Activated naive CD4-positive, alpha-beta T cell treated with anti-CD3 and anti-CD28 coated beads, Interleukin-2, amount 10 ng/mL, durations not matched to agents 7 days and 5 days (primary cell): Measurements from ENCODE around the gene SCGB3A2.

Experiments
- CTCF ChIA-PET: fragments of 350-600 bp; sonication (Branson Sonifier 250); formaldehyde crosslinking; loops from one replicate; lab custom pipeline; 2021; ENCODE audit warnings: antibody characterized with exemption; lab: Charles Lee
- DNase-seq: peaks from one replicate; pipeline ENCODE4 v3.0.0-alpha.2; 2020
- H3K27ac Mint-ChIP-seq: one replicate; pipeline ENCODE4 v1.8.0; 2021; ENCODE audit warnings: mild to moderate bottlenecking, moderate library complexity, mixed read lengths
- H3K27me3 Mint-ChIP-seq: one replicate; pipeline ENCODE4 v1.8.0; 2021; ENCODE audit warnings: mild to moderate bottlenecking, mixed read lengths
- H3K36me3 Mint-ChIP-seq: one replicate; pipeline ENCODE4 v1.8.0; 2021; ENCODE audit warnings: mixed read lengths
- H3K4me1 Mint-ChIP-seq: one replicate; pipeline ENCODE4 v1.8.0; 2021; ENCODE audit warnings: mixed read lengths
- H3K4me3 Mint-ChIP-seq: one replicate; pipeline ENCODE4 v1.8.0; 2021; ENCODE audit warnings: mild to moderate bottlenecking, moderate library complexity, mixed read lengths
- H3K9me3 Mint-ChIP-seq: one replicate; pipeline ENCODE4 v1.8.0; 2021; ENCODE audit warnings: mixed read lengths

The SCGB3A2 gene, protein sequence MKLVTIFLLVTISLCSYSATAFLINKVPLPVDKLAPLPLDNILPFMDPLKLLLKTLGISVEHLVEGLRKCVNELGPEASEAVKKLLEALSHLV

DNA sequence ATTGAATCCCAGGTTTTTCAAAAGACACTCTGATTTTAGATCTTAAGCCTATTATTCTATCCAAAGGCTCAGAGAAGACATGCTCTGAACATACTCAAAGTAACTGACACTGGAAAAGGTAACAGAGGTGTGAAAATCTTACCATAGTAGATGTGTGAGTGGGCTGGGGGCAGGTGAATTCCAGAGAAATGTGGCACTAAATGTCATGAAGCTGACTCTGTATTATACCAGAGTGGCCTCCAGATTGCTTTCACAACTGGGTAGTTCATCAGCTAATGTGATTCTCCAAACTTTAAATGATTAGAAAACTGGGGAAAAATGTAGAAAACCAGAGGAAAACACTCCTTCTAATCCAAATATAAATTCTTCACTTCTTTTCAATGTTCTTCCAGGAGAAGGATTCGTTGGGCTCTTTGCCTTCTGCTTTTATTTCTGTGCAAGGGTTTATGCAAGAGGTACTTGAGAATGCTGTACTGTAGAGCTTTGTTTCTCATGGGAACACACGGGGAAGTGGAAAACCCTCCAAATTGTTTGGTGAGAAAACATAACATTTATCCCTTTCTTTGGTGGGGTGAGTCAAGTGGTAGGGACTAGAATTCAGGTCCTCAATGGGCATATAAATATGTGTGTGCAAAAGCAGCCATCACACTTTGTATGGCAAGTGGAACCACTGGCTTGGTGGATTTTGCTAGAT lies at the start of gene SCGB3A2:
Gene SCGB3A2 (plus strand): TSS at position 646 of the 694 bp plus-strand sequence. CDS start 93 bp downstream, outside the sequence.
- Mint-ChIP-seq H3K36me3 (no peaks in the 10 kb centered on the region), H3K4me3 (no peak within 1 kb of the TSS), H3K9me3 (no peaks in the 10 kb centered on the region), H3K4me1 (no peaks in the 10 kb centered on the region), H3K27me3 (peaks cover 4% of the 10 kb centered on the region), H3K27ac (no peak within 1 kb of the TSS)
- CTCF ChIA-PET = no interaction called here
- DNase-seq = no peak

DNA sequence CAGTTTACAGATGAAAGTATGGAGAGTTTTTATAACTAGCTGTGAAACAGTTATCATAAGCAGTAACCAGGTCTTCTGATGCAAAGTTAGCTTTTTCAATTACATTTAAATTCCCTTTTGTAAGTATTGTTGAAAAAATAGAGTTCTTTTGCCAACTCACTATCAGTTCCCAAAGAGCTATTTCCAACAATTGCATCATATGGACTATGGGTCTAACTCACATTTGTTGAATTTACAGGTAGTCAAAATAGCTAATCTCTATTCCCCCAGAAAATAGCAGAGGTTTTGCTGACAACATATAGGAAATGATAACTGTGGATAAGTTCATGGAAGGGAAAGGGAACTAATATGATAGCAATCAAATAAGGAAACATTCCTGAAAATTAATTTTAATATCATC lies 48.5 kb upstream of the SCGB3A2 start:
- no peak overlapping the region for H3K27ac Mint-ChIP-seq
- DNase-seq = no peak
- H3K9me3 Mint-ChIP-seq = no peaks in the 10 kb centered on the region
- H3K27me3 Mint-ChIP-seq = no peaks in the 10 kb centered on the region
- no peaks in the 10 kb centered on the region for H3K4me1 Mint-ChIP-seq
- CTCF ChIA-PET = no interaction called here
- H3K4me3 Mint-ChIP-seq = no peak overlapping the region
- H3K36me3 Mint-ChIP-seq = no peaks in the 10 kb centered on the region

DNA sequence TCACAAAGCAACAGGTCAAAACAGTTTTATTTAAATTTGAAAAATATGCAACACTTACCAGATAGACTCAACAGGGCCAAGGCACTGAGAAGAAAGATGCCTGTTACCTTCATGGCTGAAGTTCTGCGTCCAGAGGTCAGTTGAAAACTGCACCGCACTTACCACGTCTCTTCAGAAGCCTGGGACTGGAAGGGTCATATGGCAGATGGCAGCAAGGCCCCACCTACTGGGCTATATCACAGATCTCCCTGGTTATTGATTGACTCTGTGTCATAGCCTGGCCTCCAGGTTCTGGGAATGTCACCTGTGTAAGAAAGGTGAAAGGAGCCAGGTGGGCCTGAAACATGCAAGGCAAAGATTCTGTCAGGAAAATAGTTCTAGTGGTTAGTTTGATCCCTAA lies 47.0 kb upstream of the SCGB3A2 start, which contains the start of gene SPINK1:
Gene SPINK1 (minus strand): TSS at position 207 of the 400 bp plus-strand sequence. CDS start 94 bp downstream, at position 113.
- no peak for DNase-seq
- Mint-ChIP-seq H3K9me3 (no peaks in the 10 kb centered on the region), H3K4me1 (no peaks in the 10 kb centered on the region), H3K4me3 (no peak within 1 kb of the TSS), H3K27ac (no peak within 1 kb of the TSS), H3K27me3 (no peaks in the 10 kb centered on the region), H3K36me3 (no peaks in the 10 kb centered on the region)
- CTCF ChIA-PET = interaction anchor here (0.5 kb wide), 1 partner anchor 204 kb away, joined by 4 read pairs; no protein-coding TSS in a partner anchor

DNA sequence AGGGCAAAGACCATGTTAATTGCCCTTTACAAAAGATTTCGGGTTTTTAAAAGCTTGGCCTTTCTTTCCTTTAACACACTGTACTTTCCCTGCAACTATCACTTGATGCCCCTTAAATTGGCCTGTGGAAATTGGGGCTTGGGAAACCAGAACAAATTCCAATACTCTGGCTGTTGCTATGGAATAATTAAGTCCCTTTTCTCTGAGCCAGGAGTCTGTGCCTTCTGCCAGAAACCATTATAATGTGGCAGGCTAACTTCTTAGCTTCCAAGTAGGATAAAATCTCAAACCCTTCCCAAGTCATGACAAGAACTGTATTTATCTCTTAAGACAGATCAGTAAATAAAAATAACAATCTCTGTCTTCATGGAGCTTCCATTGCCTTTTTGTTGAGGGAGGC lies 46.0 kb upstream of the SCGB3A2 start:
- CTCF ChIA-PET = no interaction called here
- H3K27ac Mint-ChIP-seq = no peak overlapping the region
- no peaks in the 10 kb centered on the region for H3K36me3 Mint-ChIP-seq
- no peaks in the 10 kb centered on the region for H3K9me3 Mint-ChIP-seq
- no peaks in the 10 kb centered on the region for H3K27me3 Mint-ChIP-seq
- H3K4me1 Mint-ChIP-seq = no peaks in the 10 kb centered on the region
- DNase-seq = no peak
- H3K4me3 Mint-ChIP-seq = no peak overlapping the region

DNA sequence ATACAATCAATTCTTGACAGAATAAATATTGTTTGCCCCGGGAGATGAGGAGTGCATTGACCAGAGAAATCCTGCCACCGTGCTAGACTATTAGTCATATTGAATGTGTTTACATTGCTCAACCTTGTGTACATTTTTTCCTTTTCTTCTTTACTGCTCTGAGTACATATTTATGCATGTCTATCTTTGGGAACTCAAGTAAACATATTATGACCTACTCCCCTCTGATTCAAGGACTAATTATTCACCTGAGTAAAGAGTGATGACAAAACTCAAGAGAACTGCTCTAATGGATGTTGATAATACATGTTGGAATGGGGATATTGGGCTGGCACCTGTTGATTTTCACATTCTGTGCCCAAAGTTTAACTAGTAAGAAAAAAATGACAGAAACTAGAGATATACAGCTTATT lies 43.1 kb upstream of the SCGB3A2 start:
- Mint-ChIP-seq H3K27ac (no peak overlapping the region), H3K4me3 (no peak overlapping the region), H3K27me3 (no peaks in the 10 kb centered on the region), H3K9me3 (no peaks in the 10 kb centered on the region), H3K36me3 (no peaks in the 10 kb centered on the region), H3K4me1 (no peaks in the 10 kb centered on the region)
- CTCF ChIA-PET = no interaction called here
- no peak for DNase-seq

DNA sequence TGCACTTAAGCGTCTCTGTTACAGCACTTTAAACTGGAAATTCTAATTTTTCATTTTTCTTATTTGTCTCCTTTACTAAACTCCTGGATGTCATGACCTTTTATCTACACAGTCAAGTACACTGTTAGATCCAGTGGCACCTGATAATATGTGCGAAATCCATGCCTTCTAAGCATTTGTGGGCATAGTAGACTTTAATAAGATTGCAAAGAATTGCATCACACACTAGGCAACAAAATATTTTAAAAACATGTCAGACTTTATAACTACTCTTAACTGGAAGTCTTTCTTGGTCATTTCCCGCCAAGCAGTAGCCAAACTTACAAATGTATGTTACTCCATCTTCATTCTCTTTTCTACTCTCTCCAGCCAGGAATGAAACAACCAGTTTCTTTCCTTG lies 42.1 kb upstream of the SCGB3A2 start:
- Mint-ChIP-seq H3K27me3 (no peaks in the 10 kb centered on the region), H3K36me3 (no peaks in the 10 kb centered on the region), H3K9me3 (no peaks in the 10 kb centered on the region), H3K4me3 (no peak overlapping the region), H3K27ac (no peak overlapping the region), H3K4me1 (no peaks in the 10 kb centered on the region)
- CTCF ChIA-PET = no interaction called here
- DNase-seq = no peak

DNA sequence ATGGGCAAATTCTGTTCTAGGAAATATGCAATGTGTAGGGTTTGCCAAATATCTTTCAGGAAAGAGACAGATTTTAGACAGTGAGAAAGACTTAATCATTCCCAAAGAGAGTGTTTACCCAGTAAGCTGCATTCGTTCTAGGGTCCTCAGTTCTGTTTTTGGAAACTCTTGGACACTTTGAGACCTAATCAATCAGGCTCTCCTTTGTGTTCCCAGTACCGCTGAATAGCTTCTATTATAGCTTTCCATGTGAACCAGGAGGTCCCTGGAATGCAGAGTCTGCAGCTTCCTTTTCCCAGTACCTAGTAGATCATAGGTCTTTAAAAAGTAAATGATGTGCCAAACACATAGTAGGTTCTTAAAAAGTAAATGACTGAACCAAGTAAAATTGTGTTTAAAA lies 35.6 kb upstream of the SCGB3A2 start:
- Mint-ChIP-seq H3K4me1 (no peaks in the 10 kb centered on the region), H3K36me3 (no peaks in the 10 kb centered on the region), H3K27me3 (no peaks in the 10 kb centered on the region), H3K4me3 (no peak overlapping the region), H3K9me3 (no peaks in the 10 kb centered on the region), H3K27ac (no peak overlapping the region)
- no peak for DNase-seq
- CTCF ChIA-PET = interaction anchor here (1.8 kb wide), 1 partner anchor 14 kb away, joined by 5 read pairs; no protein-coding TSS in a partner anchor

DNA sequence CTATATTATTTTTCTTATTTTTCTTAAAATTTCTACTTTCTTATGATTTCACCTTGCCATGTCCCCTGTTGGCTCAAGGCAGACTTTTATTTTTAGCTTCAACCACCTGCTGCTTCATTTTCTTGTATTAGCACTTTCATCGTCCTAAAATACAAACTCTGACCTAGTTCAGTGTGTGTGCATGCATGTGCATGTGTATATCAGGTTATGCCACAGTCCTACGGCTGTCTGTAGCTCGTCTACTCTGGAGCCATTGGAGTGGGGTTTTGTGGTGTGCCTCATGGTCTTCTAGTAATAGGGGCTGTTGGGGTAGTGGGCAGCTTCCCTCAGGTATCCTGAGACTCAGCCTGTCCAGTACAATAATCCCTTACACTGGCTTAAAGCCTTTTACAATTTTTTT lies 33.7 kb upstream of the SCGB3A2 start:
- Mint-ChIP-seq H3K9me3 (no peaks in the 10 kb centered on the region), H3K36me3 (no peaks in the 10 kb centered on the region), H3K27ac (no peak overlapping the region), H3K4me1 (no peaks in the 10 kb centered on the region), H3K27me3 (no peaks in the 10 kb centered on the region), H3K4me3 (no peak overlapping the region)
- DNase-seq = no peak
- CTCF ChIA-PET = interaction anchor here (1.8 kb wide), 1 partner anchor 12 kb away, joined by 5 read pairs; no protein-coding TSS in a partner anchor

DNA sequence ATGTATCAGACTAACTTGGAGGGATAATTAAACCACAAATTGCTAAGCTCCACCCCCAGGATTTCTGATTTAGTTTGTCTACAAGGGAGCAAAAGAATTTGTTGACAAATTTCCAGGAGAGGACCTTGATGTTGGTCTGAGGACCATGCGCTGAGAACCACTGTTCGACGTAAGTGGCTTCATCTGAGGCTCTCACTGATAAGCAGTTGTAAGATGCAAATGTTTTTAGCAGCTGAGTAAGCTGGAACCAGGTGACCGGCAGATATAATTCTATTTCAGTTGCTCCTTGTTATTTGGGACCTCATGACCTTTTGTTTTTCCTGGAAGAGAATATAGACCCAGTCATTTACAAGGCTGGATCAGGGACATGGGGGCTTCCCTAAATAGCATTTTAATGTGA lies 32.9 kb upstream of the SCGB3A2 start:
- Mint-ChIP-seq H3K9me3 (no peaks in the 10 kb centered on the region), H3K36me3 (no peaks in the 10 kb centered on the region), H3K4me1 (no peaks in the 10 kb centered on the region), H3K27ac (no peak overlapping the region), H3K27me3 (no peaks in the 10 kb centered on the region), H3K4me3 (no peak overlapping the region)
- CTCF ChIA-PET = no interaction called here
- no peak for DNase-seq

DNA sequence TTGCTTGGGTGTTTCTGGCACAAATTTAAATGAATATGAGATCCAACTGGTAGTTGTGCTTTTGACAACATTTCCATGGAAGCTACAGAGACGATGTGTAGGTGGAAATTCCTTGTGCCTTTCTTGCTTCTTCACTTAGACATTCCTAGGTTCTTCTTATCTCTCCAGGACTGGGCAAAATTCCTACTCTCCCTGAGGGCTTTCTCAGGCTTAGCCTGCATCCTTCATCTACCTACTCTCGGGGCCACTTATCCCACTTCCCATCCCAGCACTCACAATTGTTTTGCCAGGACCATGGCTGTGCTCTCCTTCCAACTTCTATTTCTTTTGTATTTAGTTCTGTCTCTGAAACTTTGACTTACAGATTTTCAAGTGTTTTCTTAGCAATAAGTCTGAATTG lies 29.3 kb upstream of the SCGB3A2 start:
- Mint-ChIP-seq H3K4me3 (no peak overlapping the region), H3K4me1 (no peaks in the 10 kb centered on the region), H3K36me3 (no peaks in the 10 kb centered on the region), H3K9me3 (no peaks in the 10 kb centered on the region), H3K27me3 (no peaks in the 10 kb centered on the region), H3K27ac (no peak overlapping the region)
- no peak for DNase-seq
- CTCF ChIA-PET = interaction anchor here (1.8 kb wide), 1 partner anchor 10 kb away, joined by 5 read pairs; no protein-coding TSS in a partner anchor

DNA sequence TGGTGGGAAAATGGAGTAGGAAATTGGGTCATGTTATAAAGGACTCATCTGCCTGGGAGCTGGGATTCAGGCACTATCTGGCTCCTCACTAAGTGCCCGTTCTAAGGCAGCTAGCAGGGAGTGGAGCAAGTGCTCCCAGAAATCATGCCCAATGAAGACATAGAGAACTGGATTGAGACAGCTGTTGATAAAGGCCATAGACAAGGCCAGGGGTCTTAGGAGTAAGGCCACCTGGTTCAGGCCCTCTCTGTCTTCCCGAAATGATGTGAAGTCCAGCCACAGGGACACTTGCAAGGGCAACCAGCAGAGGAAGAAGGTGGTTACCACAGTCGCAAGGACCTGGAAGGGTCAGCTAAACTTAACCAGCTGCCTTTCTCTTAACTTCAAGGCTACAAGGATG lies 26.9 kb upstream of the SCGB3A2 start:
- CTCF ChIA-PET = no interaction called here
- Mint-ChIP-seq H3K27me3 (no peaks in the 10 kb centered on the region), H3K4me1 (no peaks in the 10 kb centered on the region), H3K36me3 (no peaks in the 10 kb centered on the region), H3K9me3 (no peaks in the 10 kb centered on the region), H3K4me3 (no peak overlapping the region), H3K27ac (no peak overlapping the region)
- DNase-seq = no peak

DNA sequence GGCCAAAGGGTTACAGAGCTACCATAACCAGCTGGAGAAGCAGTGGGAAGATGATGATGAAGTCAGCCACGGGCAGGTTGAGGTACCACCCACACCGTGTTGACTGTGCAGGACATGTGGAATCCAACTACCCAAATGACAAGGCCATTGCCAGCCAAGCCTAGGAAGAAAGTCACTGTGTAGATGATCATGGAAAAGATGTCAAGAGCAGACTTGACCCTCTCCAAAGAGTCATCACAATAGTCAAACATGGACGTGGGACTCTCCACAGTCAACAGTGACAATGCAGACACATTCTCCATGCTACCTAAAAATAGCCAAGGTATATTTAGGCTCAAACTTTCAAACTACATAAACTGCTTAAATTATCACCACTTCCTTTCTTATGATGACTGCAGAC lies 26.1 kb upstream of the SCGB3A2 start:
- H3K4me1 Mint-ChIP-seq = no peaks in the 10 kb centered on the region
- CTCF ChIA-PET = no interaction called here
- no peak overlapping the region for H3K27ac Mint-ChIP-seq
- H3K4me3 Mint-ChIP-seq = no peak overlapping the region
- H3K9me3 Mint-ChIP-seq = no peaks in the 10 kb centered on the region
- no peaks in the 10 kb centered on the region for H3K36me3 Mint-ChIP-seq
- H3K27me3 Mint-ChIP-seq = no peaks in the 10 kb centered on the region
- no peak for DNase-seq

DNA sequence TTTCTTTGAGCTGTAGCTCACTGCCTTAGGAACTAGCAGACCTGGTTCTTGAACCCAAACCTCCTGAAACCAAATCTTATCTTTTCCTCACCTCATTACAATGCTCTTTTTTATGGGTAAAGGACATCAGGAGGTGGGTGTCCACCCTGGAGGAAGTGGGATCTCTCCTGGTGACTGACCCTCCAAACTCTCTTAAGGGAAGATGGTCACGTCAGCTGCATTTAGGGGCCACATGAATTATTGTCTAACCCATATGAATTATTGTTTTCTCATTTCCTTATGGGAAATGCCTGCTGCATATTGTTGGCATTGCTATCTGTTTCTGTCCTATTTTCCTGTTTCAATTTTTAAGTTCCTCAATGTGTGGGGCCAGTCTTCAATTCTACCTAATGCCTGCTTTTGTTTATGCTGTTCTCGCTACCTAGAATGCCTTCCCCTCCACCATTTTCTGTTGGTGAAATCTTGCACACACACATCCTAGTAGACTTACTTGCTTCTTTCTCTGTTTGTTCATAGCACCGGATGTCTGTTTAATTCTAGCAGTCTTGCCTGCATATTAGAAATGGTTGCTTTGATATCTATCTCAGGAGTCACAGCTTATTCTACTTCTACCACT lies 25.0 kb upstream of the SCGB3A2 start:
- CTCF ChIA-PET = no interaction called here
- DNase-seq = no peak
- no peaks in the 10 kb centered on the region for H3K36me3 Mint-ChIP-seq
- H3K4me3 Mint-ChIP-seq = no peak overlapping the region
- no peaks in the 10 kb centered on the region for H3K27me3 Mint-ChIP-seq
- no peaks in the 10 kb centered on the region for H3K9me3 Mint-ChIP-seq
- no peaks in the 10 kb centered on the region for H3K4me1 Mint-ChIP-seq
- H3K27ac Mint-ChIP-seq = no peak overlapping the region

DNA sequence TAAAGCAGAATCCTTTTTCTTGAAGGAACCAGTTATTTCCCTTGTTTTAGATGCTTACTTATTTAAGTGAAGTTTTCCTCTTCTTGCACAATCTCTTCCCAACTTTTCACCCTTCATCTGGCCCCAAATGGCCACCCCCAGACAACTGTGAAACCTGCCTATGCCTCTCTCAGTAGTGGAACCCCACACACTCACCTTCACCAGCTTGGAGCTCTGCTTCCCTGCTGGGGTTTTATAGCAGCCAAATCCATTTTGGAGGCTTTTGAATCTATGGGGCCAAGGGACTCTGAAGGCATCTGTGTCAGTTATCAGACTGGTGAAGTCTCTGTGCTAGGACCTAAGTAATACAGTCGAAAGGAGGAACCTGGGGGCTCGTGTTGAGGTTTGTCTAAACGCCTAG lies 24.2 kb upstream of the SCGB3A2 start:
- CTCF ChIA-PET = interaction anchor here (0.8 to 1.2 kb wide), 2 partner anchors 266 to 877 kb away, joined by 4 read pairs; no protein-coding TSS in a partner anchor
- no peak for DNase-seq
- Mint-ChIP-seq H3K27me3 (no peaks in the 10 kb centered on the region), H3K27ac (no peak overlapping the region), H3K4me1 (no peaks in the 10 kb centered on the region), H3K36me3 (no peaks in the 10 kb centered on the region), H3K4me3 (no peak overlapping the region), H3K9me3 (no peaks in the 10 kb centered on the region)
